HL-60/S4 treated with retinoic acid at 250 ng/mL for 4 days and 3 days (cell line): Measurements from ENCODE around the gene DAGLA.

Experiments used
- in situ Hi-C: fragments of 300-500 bp; cut with MboI; formaldehyde crosslinking; loops from 2 replicates; pipeline ENCODE4 v1.7.0; 2022; ENCODE audit warnings: low sequenced_read_pairs

DAGLA gene

GRCh38 chr11:61778357-61778886, 98.2 kb downstream of the DAGLA start:
- in situ Hi-C loops, result no loop called here

DNA sequence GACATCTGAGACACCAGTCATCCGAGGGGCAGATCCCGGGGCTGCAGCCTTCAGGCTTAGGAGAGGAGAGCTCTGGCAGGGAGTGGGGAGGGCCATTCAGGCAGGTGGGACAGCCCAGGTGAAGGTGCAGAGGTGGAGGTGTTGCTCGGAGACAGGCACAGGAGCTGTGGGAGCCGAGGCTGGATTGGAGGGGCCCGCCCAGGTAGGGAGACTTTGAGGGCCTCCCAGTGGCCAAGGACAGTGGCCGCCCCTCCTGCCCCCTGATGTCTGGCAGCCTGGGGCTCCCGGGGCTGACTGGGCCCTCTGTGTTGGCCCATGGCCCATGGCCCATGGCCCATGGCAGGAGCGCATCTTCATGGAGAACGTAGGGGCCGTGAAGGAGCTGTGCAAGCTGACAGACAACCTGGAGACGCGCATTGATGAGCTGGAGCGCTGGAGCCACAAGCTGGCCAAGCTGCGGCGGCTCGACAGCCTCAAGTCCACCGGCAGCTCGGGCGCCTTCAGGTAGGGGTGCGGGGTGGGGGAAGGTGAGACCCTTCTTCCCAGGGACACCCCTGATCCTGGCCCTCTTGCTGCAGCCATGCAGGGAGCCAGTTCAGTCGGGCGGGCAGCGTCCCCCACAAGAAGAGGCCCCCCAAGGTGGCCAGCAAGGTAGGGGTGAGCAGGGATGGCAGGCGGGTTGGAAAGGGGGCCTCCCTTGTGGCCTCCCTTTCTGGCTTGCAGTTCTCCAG, 98.9 kb downstream of the DAGLA start:
- in situ Hi-C loops, result no loop called here

DNA sequence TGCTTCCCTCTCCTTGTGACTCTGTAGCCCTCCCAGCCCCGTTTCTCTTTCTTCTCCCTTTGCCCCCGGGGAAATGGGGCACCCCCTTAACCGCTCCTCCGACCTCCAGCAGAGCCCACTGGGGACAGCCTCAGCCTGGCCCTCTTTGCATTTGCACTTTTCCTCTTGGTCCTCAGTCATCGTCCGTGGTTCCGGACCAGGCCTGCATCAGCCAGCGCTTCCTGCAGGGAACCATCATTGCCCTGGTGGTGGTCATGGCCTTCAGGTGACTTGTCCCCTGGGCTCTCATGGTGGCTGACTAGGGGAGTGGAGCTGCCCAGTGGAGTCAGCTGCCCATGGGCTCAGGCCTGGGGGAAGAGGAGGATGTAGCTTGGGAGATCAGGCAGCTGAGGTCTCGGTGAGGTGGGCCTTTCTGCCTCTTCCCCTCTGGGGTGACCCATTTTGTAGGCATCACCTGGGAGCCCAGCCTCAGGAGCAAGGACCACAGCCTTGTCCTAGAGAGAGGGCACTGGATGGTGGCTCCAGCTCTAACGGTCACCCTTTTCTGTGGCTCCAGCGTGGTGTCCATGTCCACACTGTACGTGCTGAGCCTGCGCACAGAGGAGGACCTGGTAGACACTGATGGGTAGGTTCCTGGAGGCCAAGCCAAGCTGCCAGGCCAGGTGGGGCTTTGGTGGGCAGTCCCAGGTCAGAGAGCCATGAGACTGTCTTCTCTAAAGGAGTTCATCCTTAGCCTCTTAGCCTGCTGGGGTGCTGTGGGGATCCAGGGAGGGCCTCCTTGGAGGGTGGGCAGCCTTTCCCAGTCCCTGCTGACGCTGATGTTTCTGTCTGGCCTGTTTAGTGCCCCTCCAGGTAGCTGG, 99.7 kb downstream of the DAGLA start:
- in situ Hi-C loops, result no loop called here

GRCh38 chr11:61780581-61781162, 100.5 kb downstream of the DAGLA start:
- in situ Hi-C loops, result no loop called here

- in situ Hi-C loops, result no loop called here
Measured at GRCh38 chr11:61781585-61781984, 101.4 kb downstream of the DAGLA start.

GRCh38 chr11:61782299-61782698, 102.1 kb downstream of the DAGLA start:
- in situ Hi-C loops, result no loop called here

GRCh38 chr11:61782841-61783240, 102.7 kb downstream of the DAGLA start:
- in situ Hi-C loops, result no loop called here

- in situ Hi-C loops, result no loop called here
Measured at GRCh38 chr11:61783717-61784505, 103.7 kb downstream of the DAGLA start.

DNA sequence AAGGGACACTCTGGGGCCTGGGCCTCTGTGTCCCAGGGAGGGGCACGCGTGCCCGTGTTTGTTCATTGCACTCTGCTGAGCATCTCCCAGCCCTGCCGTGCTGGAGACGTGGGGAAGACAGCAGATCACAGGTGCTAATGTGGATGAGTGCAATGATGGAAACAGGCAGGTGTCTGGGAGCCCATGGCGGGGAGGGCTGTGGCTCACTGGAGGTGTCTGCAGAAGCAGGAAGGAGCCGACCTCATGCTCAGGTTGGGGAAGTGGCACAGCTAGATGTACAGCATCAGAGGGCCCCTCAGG, 104.3 kb downstream of the DAGLA start:
- in situ Hi-C loops, result no loop called here

DNA sequence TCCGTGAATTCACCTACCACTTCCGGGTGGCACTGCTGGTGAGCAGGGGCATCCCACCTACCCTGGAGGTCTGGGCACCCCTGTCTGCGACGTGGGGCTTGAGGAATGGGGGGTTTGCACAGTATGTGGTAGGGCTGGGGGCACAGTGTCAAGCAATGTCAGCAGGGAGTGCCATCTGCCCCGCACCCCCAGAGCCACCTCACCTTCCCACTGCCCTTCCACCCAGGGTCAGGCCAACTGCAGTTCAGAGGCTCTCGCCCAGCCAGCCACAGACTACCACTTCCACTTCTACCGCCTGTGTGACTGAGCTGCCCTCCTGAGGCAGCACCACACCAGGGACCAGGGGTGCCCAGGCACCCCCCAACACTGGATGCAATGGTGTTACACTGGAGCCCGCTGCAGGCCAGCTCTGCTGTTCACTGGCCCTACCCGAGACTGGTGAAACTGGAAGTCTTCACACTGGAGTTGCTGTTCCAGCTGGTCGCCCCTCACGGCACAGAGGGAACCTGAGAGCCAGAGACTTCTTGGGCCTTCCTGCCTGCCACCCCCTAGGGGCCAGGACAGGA, 105.7 kb downstream of the DAGLA start:
- in situ Hi-C loops, result no loop called here

DNA sequence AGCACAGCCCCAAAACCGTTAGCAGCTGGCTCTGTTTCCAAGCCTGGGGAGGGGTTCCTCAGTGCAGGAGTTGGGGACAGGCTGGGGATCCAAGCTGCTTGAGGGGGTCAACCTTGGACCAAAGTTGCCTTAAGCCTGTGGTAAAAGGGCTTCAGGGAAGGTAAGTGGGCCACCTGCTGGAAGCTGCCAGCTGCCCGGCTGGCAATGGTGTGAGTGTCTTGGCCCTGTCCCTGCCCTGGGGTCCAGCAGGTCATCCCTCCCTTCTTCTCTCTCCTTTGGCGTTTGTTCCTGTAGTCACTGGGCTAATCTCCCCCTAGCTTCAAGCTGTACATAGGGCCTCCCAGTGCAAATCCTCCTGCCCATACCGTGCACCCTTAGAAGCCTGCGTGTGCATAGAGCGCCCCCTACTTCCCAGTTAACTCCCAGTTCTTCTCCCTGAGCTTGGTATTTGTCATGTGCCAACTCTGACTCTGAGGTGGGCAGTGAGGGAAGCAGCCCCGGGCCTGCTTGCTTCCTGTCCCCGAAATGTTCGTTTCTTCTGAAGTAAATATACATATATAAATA, 107.8 kb downstream of the DAGLA start:
- in situ Hi-C loops, result no loop called here

- in situ Hi-C loops, result no loop called here
Measured at GRCh38 chr11:61791737-61792309, 111.6 kb downstream of the DAGLA start.

GRCh38 chr11:61792310-61793082, 112.3 kb downstream of the DAGLA start, which contains the start of the genes FEN1 and TMEM258:
Gene FEN1, plus strand, starts transcription at chr11:61792911. Its CDS starts 2,451 bp downstream, at chr11:61795362.
Gene TMEM258, minus strand, starts transcription at chr11:61792599. Its CDS starts 41 bp downstream, at chr11:61792558.
- in situ Hi-C loops, result no loop called here

GRCh38 chr11:61793083-61793828, 113.1 kb downstream of the DAGLA start:
- in situ Hi-C loops, result no loop called here

DNA sequence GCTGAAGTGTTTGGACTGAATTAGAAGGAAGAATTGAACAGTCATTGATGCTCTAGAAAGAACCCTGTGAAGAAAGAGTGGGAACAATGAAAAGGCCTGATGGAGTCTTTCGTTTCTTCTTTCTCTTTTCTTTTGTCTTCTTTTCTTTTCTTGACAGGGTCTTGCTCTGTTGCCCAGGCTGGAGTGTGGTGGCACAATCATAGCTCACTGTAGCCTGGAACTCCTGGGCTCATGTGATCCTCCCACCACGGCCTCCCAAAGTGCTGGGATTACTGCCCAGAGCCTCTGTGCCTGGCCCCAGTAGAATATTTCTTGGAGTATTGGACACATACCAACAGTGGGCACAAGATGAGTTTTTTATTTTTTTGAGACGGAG, 113.6 kb downstream of the DAGLA start:
- in situ Hi-C loops, result no loop called here

DNA sequence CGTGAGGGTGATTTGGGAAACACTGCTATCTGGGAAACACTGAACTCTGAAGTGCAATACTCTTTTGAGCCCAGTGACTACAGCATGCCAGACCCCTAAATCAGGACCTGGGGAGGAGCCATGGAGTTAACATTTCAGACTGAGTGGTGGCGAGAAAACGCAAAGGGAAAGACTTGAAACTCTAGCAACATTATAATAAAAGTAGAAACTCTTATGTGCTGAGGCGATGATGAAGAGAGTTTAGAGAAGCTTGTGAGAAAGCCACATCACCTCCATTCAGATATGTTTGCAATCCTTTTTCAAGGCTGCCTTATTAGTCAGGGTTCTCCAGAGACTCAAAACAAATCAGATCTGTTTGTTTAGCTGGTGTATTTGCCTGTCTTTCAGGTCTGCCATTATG, 114.4 kb downstream of the DAGLA start:
- in situ Hi-C loops, result no loop called here

DNA sequence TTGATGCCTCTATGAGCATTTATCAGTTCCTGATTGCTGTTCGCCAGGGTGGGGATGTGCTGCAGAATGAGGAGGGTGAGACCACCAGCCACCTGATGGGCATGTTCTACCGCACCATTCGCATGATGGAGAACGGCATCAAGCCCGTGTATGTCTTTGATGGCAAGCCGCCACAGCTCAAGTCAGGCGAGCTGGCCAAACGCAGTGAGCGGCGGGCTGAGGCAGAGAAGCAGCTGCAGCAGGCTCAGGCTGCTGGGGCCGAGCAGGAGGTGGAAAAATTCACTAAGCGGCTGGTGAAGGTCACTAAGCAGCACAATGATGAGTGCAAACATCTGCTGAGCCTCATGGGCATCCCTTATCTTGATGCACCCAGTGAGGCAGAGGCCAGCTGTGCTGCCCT, 115.3 kb downstream of the DAGLA start:
- in situ Hi-C loops, result no loop called here

DNA sequence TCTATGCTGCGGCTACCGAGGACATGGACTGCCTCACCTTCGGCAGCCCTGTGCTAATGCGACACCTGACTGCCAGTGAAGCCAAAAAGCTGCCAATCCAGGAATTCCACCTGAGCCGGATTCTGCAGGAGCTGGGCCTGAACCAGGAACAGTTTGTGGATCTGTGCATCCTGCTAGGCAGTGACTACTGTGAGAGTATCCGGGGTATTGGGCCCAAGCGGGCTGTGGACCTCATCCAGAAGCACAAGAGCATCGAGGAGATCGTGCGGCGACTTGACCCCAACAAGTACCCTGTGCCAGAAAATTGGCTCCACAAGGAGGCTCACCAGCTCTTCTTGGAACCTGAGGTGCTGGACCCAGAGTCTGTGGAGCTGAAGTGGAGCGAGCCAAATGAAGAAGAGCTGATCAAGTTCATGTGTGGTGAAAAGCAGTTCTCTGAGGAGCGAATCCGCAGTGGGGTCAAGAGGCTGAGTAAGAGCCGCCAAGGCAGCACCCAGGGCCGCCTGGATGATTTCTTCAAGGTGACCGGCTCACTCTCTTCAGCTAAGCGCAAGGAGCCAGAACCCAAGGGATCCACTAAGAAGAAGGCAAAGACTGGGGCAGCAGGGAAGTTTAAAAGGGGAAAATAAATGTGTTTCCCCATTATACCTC, 115.8 kb downstream of the DAGLA start:
- in situ Hi-C loops, result no loop called here
